ENCODE results near the gene WIPI1.

DNA sequence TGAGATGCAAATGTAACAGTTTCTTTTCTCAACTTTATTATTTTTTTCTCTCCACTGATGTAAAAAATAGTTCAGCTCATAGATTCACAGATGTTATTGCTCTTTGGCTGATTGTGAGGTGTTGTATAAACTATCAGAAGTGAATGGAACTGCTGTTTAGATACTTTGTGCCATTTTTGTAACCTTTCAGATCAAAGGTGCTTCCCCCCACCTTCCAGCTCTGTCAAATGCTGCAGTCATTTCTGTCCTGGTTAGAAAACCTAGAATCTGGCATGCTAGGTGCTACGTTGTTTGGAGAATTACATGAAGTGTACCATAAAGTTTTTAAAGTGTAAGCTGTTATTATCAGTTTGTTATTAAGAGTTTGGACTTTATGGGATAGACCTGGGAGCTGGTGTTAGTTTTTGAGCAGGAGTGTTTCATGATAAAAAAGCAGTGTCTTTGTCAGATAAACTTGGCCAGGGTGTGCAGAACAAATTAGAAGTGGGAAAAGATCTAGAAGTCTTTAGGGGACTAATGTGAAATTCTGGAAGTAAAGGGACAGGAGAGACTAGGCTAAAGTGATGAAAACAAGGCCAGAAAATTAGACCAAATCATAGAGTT lies 1.8 kb upstream of the WIPI1 start:
- TF ChIP-seq NR2C2 (CRISPR knock-in tag; IDR thresholded peaks at IDR 0.05; ENCODE audit: borderline replicate concordance) (no peak), ZNF34 (CRISPR knock-in tag; IDR thresholded peaks at IDR 0.05; ENCODE audit: borderline replicate concordance) (no peak), BHLHE40 (IDR thresholded peaks at IDR 0.05; ENCODE audit: low read length) (no peak), SRSF9 (IDR thresholded peaks at IDR 0.05; ENCODE audit: borderline replicate concordance, insufficient read depth, low read depth, low read length, poor library complexity, severe bottlenecking) (no peak), KDM4B (CRISPR knock-in tag; IDR thresholded peaks at IDR 0.05) (no peak), POLR2A (IDR thresholded peaks at IDR 0.05; ENCODE audit: insufficient read depth in 1 of 2, low read depth in 2 of 2, low read length in 2 of 2) (no peak), SIN3A (IDR thresholded peaks at IDR 0.05; ENCODE audit: borderline replicate concordance, low read depth, low read length) (no peak), ZBTB8A (CRISPR knock-in tag; IDR thresholded peaks at IDR 0.05; ENCODE audit: borderline replicate concordance, low read depth) (no peak), SP4 (CRISPR knock-in tag; IDR thresholded peaks at IDR 0.05) (no peak), CREB1 (IDR thresholded peaks at IDR 0.05) (no peak), CREB1 (CRISPR knock-in tag; IDR thresholded peaks at IDR 0.05) (no peak)
- TF ChIP-seq, protein P1, sequence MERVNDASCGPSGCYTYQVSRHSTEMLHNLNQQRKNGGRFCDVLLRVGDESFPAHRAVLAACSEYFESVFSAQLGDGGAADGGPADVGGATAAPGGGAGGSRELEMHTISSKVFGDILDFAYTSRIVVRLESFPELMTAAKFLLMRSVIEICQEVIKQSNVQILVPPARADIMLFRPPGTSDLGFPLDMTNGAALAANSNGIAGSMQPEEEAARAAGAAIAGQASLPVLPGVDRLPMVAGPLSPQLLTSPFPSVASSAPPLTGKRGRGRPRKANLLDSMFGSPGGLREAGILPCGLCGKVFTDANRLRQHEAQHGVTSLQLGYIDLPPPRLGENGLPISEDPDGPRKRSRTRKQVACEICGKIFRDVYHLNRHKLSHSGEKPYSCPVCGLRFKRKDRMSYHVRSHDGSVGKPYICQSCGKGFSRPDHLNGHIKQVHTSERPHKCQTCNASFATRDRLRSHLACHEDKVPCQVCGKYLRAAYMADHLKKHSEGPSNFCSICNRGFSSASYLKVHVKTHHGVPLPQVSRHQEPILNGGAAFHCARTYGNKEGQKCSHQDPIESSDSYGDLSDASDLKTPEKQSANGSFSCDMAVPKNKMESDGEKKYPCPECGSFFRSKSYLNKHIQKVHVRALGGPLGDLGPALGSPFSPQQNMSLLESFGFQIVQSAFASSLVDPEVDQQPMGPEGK (CRISPR knock-in tag; IDR thresholded peaks at IDR 0.05): no peak
- TF ChIP-seq, protein P2, sequence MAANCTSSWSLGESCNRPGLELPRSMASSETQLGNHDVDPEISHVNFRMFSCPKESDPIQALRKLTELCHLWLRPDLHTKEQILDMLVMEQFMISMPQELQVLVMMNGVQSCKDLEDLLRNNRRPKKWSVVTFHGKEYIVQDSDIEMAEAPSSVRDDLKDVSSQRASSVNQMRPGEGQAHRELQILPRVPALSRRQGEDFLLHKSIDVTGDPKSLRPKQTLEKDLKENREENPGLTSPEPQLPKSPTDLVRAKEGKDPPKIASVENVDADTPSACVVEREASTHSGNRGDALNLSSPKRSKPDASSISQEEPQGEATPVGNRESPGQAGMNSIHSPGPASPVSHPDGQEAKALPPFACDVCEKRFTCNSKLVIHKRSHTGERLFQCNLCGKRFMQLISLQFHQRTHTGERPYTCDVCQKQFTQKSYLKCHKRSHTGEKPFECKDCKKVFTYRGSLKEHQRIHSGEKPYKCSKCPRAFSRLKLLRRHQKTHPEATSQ (CRISPR knock-in tag; IDR thresholded peaks at IDR 0.05; ENCODE audit: borderline replicate concordance): no peak
- TF ChIP-seq, protein P3, sequence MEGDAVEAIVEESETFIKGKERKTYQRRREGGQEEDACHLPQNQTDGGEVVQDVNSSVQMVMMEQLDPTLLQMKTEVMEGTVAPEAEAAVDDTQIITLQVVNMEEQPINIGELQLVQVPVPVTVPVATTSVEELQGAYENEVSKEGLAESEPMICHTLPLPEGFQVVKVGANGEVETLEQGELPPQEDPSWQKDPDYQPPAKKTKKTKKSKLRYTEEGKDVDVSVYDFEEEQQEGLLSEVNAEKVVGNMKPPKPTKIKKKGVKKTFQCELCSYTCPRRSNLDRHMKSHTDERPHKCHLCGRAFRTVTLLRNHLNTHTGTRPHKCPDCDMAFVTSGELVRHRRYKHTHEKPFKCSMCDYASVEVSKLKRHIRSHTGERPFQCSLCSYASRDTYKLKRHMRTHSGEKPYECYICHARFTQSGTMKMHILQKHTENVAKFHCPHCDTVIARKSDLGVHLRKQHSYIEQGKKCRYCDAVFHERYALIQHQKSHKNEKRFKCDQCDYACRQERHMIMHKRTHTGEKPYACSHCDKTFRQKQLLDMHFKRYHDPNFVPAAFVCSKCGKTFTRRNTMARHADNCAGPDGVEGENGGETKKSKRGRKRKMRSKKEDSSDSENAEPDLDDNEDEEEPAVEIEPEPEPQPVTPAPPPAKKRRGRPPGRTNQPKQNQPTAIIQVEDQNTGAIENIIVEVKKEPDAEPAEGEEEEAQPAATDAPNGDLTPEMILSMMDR (CRISPR knock-in tag; IDR thresholded peaks at IDR 0.05): no peak

Data from HepG2 (cell line).